Measurements from ENCODE around the gene PRR15. TPM values are rescaled to one million over a fixed set of nuclear protein-coding genes. Genes with fewer than 3 reads are reported as not detected.

Gene PRR15
- total and polyA plus RNA-seq, 2 of the 13 experiments (the other 11 are each of a cell fraction or from before 2014, with no cell fraction given) = 2.3 to 7.8 TPM

GRCh38 chr7:29564496-29565223, 1.0 kb downstream of the PRR15 start (continued):
- peak; percentile 44; the same call in 1 of the 2 replicates for TF ChIP-seq ZMYM3 (CRISPR knock-in tag; IDR thresholded peaks at IDR 0.05)
- TF ChIP-seq MXI1 (IDR thresholded peaks at IDR 0.05; ENCODE audit: borderline replicate concordance, low read depth, low read length) = no peak
- TF ChIP-seq SETDB1 (CRISPR knock-in tag; IDR thresholded peaks at IDR 0.05; ENCODE audit: borderline replicate concordance) = no peak
- no peak for TF ChIP-seq TEF (CRISPR knock-in tag; IDR thresholded peaks at IDR 0.05)
- no peak for TF ChIP-seq BRF2 (CRISPR knock-in tag; IDR thresholded peaks at IDR 0.05)
- no peak for TF ChIP-seq FIP1L1 (IDR thresholded peaks at IDR 0.05; ENCODE audit: borderline replicate concordance, insufficient read depth, low read depth, low read length)
- TF ChIP-seq ZNF281 (CRISPR knock-in tag; IDR thresholded peaks at IDR 0.05; ENCODE audit: borderline replicate concordance) = no peak
- TF ChIP-seq ZNF501 (CRISPR knock-in tag; IDR thresholded peaks at IDR 0.05) = peak; percentile 39
- TF ChIP-seq MED13 (CRISPR knock-in tag; IDR thresholded peaks at IDR 0.05) = no peak
- no peak for TF ChIP-seq MTERF4 (CRISPR knock-in tag; IDR thresholded peaks at IDR 0.05)
- TF ChIP-seq SP5 (CRISPR knock-in tag; IDR thresholded peaks at IDR 0.05; ENCODE audit: borderline replicate concordance, low read depth) = no peak
- TF ChIP-seq HCFC1 (IDR thresholded peaks at IDR 0.05; ENCODE audit: low read depth, low read length) = no peak
- no peak for TF ChIP-seq HHEX (CRISPR knock-in tag; IDR thresholded peaks at IDR 0.05)
- no peak for TF ChIP-seq EEA1 (CRISPR knock-in tag; IDR thresholded peaks at IDR 0.05; ENCODE audit: borderline replicate concordance)
- TF ChIP-seq FOXO4 (CRISPR knock-in tag; conservative IDR thresholded peaks at IDR 0.05) = no peak
- no peak for TF ChIP-seq ZNF513 (CRISPR knock-in tag; conservative IDR thresholded peaks at IDR 0.05)
- TF ChIP-seq RCOR2 (CRISPR knock-in tag; IDR thresholded peaks at IDR 0.05) = no peak
- no peak for TF ChIP-seq SKI (IDR thresholded peaks at IDR 0.05; ENCODE audit: partially characterized antibody)
- TF ChIP-seq SNAI1 (CRISPR knock-in tag; IDR thresholded peaks at IDR 0.05; ENCODE audit: borderline replicate concordance) = no peak
- no peak for TF ChIP-seq AHR (CRISPR knock-in tag; IDR thresholded peaks at IDR 0.05)
- no peak for TF ChIP-seq SYNCRIP (IDR thresholded peaks at IDR 0.05; ENCODE audit: insufficient read depth, low read depth, low read length)
- no peak for TF ChIP-seq HIVEP1 (CRISPR knock-in tag; IDR thresholded peaks at IDR 0.05)
